NCI-H524 treated with DMSO at 0.1 percent for 48 hours (cell line): ENCODE results near the gene TXLNG.

ENCODE experiments used
- DNase-seq: peaks from one replicate; lab custom pipeline; 2025; lab: John Stamatoyannopoulos, UW

The TXLNG gene

GRCh38 chrX:16785247-16786138, 773 bp upstream of the TXLNG start:
- DNase-seq: no peak

GRCh38 chrX:16786791-16787735, 797 bp downstream of the TXLNG start:
- no peak for DNase-seq

GRCh38 chrX:16788477-16788876, 2.2 kb downstream of the TXLNG start:
- DNase-seq: no peak

GRCh38 chrX:16796298-16796697, 10.0 kb downstream of the TXLNG start:
- no peak for DNase-seq

- DNase-seq: no peak
Measured at GRCh38 chrX:16797358-16797757, 11.1 kb downstream of the TXLNG start.

GRCh38 chrX:16797841-16798240, 11.6 kb downstream of the TXLNG start:
- DNase-seq: no peak

GRCh38 chrX:16804923-16805464, 18.7 kb downstream of the TXLNG start:
- no peak for DNase-seq

GRCh38 chrX:16807548-16807947, 21.3 kb downstream of the TXLNG start:
- DNase-seq: no peak

GRCh38 chrX:16807976-16808542, 21.8 kb downstream of the TXLNG start:
- no peak for DNase-seq

- DNase-seq: no peak
Measured at GRCh38 chrX:16814597-16814996, 28.3 kb downstream of the TXLNG start.

GRCh38 chrX:16819634-16820033, 33.4 kb downstream of the TXLNG start:
- no peak for DNase-seq

- no peak for DNase-seq
Measured at GRCh38 chrX:16822723-16823122, 36.5 kb downstream of the TXLNG start.

GRCh38 chrX:16825264-16826035, 39.2 kb downstream of the TXLNG start:
- no peak for DNase-seq

GRCh38 chrX:16826207-16826606, 39.9 kb downstream of the TXLNG start:
- peak; percentile 6 for DNase-seq

- no peak for DNase-seq
Measured at GRCh38 chrX:16827225-16827624, 41.0 kb downstream of the TXLNG start.

GRCh38 chrX:16828124-16828908, 42.0 kb downstream of the TXLNG start:
- DNase-seq: no peak

- no peak for DNase-seq
Measured at GRCh38 chrX:16832301-16832700, 46.0 kb downstream of the TXLNG start.

GRCh38 chrX:16834806-16835205, 48.5 kb downstream of the TXLNG start:
- DNase-seq: no peak

- DNase-seq: no peak
Measured at GRCh38 chrX:16836371-16836770, 50.1 kb downstream of the TXLNG start.

GRCh38 chrX:16838202-16839066, 52.2 kb downstream of the TXLNG start:
- DNase-seq: no peak
